Sciatic nerve (tissue), 2 donors: ENCODE results near the gene MAD1L1. TPM values are rescaled to one million over a fixed set of nuclear protein-coding genes. Genes with fewer than 3 reads are reported as not detected.

ENCODE experiments used
- ATAC-seq: fragments of 200-7000 bp; cut with Tn5 transposase; one replicate; pipeline ENCODE4 v1.9.1; 2020; ENCODE audit warnings: mild to moderate bottlenecking, moderate library complexity
- DNase-seq: peaks from one replicate; pipeline ENCODE4 v3.0.0-alpha.2; 2020; ENCODE audit warnings: low spot score
- intact Hi-C: fragments of 100-400 bp; cut with DNase I; formaldehyde crosslinking; loops from one replicate; pipeline ENCODE4 v1.14.2; 2022
- total RNA-seq: library from RNA; stranded (reverse); fragmentation: NEBNext Ultra II Directional; extraction: Animal tissue kit (Norgen Biotek cat#: 25700); gene quantifications from one replicate; pipeline ENCODE4 v1.2.1, GENCODE V29; 2021
- donor health status: DM: no; HTN: no; CAD: no.
- donor health status: DM: no; HTN: no; CAD: no.

The MAD1L1 gene
- total RNA-seq, 1 donor from 2014 or later = 42.1 TPM

DNA sequence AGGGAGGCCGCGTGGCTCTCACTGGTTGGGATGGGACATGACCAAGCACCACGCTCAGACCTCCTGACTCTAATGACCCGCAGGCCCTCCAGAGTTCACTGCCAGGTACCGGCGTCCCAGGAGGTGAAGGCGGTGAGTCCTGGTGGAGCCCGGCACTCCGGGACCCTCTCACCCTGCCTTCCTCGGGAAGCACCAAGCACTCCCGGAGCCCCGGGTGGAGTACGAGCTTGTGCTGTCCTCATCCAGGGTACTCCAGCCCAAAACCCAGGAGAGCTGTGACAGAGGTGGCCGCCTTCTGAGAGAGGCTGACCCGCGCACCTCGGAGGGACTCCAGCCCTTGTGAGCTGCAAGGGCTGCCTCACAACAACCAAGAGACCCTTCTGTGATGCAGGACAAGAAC, 9.4 kb downstream of the MAD1L1 start:
- DNase-seq (no peak), ATAC-seq (no peak)
- intact Hi-C loops = no loop called here

DNA sequence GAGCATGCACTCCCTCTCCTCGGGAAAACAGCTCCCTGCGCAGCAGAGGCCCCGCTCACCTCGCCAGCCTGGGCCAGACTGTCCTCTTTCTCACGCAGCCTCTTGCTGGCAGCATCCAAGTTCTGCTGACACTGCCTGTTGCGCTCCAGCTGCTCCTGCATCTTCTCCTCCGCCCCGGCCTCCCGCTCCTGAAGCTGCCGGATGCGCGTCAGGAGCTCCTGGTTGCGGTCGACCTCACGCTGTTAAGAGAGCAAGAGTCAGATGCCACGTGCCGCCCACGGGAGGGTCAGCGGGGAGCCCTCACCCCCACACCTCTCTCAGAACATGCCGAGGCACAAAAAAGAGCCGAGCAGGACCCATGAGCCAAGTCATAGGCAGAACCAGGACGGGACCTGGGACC, 10.2 kb downstream of the MAD1L1 start:
- DNase-seq (no peak), ATAC-seq (no peak)
- intact Hi-C loops = no loop called here

DNA sequence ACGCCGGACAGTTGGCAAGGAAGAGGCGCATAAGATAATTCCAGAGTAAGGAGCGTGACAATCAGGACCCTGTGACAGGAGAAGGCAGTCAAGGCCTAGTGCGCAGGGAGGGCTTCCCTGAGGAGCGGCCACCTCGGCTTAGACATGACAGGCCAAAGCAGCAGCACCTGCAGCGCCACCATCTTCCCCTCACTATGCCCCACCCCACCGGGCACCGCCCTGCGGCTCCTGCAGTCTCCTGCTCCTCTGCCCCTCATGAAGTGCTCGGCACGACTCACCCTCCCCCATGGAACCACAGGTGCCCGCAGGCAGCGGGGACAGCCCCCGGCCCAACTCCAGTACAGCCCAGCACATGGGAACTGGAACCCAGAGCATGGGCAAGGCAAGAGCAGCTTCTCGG, 11.8 kb downstream of the MAD1L1 start:
- intact Hi-C loops = no loop called here
- ATAC-seq = no peak
- DNase-seq = no peak

DNA sequence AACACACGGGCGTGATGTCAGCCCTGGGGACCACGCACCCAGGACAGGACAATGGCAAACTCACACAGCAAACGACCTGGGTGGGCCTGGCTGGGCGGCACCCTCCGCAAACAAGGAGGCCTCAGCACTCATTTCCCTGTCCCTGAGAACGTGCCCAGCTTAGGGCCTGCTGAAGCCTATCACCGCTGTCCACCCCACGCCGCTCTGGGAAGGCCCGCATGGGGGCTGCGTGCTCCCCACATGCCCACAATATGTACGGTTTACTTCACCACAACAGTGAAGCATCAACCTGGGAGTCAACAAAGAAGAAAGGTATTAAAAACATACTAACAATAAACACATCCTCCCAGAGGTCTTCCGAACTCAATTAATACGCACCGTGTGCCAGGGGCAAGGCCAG, 12.2 kb downstream of the MAD1L1 start:
- DNase-seq (no peak), ATAC-seq (no peak)
- intact Hi-C loops = no loop called here

DNA sequence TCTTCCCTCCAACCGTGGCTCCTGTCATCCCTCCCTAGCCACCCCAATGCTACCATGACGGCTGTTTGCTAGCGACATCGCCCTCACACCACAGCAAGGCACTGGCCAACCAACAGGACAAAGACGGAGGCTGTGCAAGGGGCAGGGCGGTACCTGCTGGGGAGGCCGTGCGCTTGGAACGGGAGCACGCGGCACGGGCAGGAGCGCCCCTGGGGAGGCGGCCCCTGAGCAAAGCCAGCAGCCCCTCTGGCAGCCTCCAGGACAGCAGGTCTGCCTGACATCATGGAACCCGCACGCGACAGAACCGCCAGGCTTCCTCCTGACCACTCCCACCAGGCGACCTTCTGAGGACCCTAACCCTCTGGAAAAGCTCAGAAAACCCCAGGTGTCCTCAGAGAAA, 12.7 kb downstream of the MAD1L1 start:
- intact Hi-C loops = no loop called here
- ATAC-seq (no peak), DNase-seq (no peak)

DNA sequence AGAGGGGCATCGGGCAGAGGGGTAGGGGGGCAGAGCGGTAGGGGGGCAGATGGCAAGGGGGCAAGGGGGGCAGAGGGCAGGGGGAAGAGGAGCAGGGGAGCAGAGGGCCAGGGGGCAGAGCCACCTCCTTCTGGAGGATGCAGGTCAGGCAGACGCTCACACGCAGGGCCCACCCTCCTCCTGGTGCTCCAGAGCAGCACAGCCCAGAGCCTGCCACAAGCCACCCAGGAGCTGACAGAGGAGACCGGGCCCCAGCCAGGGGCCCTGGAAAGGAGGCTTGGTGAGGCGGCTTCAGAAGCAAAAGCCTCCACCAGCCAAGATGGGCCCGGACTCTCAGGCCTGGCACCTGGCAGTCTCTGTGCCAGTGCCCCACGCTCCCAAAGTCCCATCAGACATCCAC, 13.1 kb downstream of the MAD1L1 start:
- intact Hi-C loops = no loop called here
- DNase-seq = no peak
- no peak for ATAC-seq

DNA sequence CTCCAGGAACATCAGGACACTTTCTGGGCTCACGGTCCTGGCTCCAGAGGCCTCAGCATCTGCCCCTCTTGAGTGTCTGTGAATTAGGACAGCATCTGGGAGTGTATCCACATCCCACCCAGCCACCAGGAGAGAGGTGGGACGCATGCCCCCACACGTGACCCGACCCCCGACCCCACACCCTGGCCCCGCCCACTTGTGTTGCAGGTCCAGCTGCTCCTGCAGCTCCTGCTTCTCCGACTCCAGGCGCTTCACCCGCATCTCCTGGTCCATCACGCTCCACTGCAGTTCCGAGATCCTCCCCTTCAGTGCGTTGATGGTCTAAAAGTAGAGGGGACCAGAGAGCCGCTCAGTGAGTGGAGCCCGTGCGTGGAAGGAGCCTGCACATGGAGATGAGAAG, 13.6 kb downstream of the MAD1L1 start:
- intact Hi-C loops = no loop called here
- no peak for ATAC-seq
- DNase-seq = no peak

DNA sequence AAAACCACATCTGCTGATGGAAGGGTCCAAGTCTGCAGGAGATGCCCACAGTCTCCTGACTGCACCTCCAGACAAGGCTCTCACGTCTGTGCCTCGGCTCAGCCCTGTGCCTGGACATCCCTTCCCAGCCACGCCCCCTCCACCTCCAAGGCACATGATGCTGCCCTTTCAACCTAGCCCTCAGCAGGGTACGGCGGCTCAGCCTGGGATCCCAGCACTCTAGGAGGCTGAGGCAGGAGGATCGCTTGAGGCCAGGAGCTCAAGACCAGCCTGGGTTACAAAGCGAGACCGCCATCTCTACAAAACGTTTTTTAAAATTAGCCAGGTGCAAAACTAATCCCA, 14.3 kb downstream of the MAD1L1 start:
- intact Hi-C loops = no loop called here
- ATAC-seq = no peak
- no peak for DNase-seq

DNA sequence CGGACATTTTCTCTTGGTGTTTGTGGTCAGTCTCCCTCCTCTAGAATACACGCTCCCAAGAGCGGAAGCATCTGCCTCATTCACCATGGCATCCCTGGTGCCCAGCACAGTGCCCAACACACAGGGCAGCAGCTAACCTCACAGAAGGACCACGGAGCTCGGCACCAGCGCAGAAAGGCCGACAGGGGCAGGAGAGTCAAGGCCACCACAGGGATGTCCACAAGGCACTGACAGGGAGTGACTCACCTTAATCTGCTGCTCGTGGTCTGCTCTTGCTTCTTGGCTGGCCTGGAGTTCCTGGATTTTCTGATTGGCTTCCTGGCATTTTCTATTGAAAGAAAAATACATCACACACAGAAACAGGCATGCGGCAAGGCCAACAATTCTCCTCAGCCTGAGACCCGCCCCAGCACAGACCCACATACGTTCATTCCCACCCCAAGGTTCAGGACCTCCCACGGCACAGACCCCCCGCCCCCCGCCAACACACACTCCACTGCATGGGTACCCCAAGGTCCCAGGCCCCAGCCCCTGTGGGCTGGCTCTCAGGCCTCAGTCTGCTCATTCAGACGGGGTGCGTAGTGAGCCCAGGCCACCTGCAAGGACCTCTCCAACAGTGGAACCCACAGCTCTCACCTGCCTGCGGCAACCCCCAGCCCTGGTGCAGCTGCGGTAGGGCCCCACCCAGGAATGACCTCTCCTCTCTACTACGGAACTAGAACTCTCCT, 14.9 kb downstream of the MAD1L1 start:
- no peak for DNase-seq
- intact Hi-C loops = no loop called here
- no peak for ATAC-seq

DNA sequence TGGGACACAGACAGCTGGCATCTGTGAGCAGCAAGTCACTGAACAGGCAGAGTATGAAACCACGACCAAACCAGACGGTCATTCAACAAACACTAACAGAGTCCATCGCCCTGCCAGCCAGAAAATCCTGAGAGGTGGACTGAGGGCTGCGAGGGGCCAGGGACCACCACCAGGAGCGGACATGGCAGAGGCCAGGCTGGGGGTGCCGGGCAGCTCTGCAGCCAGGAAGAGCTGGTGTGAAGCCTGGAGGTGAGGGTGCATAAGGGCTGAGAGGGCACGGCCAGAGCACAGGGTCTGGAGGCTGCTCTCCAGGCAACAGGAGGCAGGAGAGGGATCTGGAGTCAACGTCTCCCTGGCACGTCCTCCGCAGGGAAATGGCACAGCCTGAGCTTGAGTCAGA, 15.5 kb downstream of the MAD1L1 start:
- ATAC-seq (no peak), DNase-seq (no peak)
- intact Hi-C loops = no loop called here

DNA sequence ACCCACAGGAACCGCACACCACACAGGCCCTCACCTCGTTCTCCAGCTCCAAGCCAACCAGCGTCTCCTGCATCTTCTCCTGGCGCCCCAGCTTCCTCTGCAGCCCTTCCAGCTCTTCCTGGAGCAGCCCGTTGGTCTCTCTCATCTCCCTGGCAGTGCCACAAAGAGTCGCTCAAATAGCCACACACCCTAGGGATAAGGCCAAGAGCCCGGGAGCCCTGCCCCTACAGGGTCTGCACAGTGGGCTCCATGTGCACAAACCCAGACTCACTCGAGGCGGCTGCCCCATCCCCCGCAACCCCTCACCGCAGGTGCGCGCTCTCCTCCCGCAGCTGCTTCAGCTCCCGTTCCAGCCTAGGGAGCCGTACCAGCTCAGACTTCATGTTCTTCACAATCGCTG, 16.9 kb downstream of the MAD1L1 start:
- DNase-seq (no peak), ATAC-seq (no peak)
- intact Hi-C loops = no loop called here

DNA sequence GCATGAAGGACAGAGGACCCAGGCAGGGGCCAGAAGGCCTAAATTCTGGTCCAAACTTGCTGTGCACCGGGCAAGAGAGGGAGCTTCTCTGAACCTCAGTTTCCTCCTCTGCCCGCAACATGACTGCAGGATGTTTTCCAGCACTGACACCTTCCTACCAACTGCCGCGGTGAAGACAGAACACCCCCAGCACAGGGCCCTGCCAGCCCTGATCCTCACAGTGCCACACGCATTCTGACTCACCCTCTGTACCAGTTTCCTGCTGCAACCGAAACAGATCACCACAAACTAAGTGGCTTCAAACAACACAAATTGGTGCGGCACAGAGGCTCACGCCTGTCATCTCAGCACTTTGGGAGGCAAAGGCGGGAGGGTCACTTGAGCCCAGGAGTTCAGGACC, 18.1 kb downstream of the MAD1L1 start:
- intact Hi-C loops = loop anchor here (5.0 kb wide), 1 partner anchor 632 kb away; no protein-coding TSS in a partner anchor
- DNase-seq (no peak), ATAC-seq (no peak)

DNA sequence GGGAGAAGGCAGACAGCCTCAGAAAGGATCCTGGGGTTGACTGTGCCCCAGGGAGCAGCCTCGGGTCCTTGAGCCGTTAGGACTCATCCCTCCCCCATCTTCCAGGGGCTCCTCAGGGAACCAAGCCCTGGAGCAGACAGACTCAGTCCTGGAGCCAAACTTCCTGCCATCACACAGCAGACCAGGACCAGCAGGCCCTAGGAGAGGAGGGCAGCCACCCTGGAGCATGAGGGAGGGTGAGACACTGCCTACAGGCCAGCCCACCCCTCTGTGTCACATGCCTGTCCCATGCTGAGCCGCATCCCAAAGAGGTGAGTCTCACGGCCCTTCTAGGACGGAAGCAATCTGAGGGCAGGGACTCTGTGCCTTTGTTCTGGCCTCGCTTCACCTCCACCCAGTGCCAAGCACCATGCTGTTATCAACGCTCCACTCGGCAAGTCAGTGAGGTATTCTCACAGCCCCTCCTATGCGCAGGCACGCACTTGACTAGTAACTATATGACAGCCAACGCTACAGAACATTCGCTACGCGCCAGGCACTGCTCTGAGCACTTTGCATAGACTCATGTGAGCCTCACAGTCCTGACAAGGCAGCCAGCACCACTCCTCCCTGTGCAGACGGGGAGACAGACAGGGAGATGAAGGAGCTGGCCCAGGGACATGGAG, 19.1 kb downstream of the MAD1L1 start:
- no peak for DNase-seq
- intact Hi-C loops = loop anchor here (5.0 kb wide), 1 partner anchor 631 kb away; no protein-coding TSS in a partner anchor
- ATAC-seq = no peak

DNA sequence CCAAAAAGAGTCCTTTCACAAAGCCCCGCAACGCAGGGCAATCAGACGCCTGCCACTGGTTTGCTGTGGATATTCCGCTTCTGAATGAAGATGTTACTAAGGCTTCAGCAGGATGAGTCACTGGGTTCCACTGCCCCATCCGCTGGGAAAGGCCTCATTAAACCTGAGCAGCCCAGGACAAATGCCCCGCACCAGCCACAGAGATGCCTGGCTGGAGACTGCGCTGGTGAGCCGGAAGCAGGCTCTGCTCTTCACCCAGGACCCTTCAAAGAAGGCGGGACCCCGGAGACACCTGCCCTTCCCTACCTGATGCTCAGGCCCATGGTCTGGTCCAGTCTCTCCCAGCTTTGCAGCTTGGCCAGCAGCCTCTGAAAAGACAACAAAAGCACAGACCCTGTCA, 19.8 kb downstream of the MAD1L1 start:
- DNase-seq = no peak
- intact Hi-C loops = loop anchor here (5.0 kb wide), 1 partner anchor 631 kb away; no protein-coding TSS in a partner anchor
- no peak for ATAC-seq

DNA sequence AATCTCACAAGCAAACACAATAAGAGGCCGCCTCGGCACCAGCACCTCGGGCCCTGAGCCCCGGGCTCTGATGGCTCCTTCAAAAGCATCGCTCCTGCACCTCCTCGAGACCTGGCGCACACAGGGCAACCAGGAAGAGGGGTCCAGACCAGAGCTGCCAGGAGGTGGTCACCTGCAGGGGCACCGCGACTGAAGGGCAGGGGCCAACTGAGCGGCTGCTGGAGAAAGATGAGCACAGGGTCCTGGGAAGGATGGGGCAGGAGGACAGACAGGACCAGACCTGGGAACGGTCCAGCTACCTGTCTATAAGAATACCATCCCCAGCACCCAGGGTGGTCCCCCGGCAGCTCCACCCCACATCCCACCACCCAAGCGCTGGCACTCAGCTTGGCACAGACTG, 20.8 kb downstream of the MAD1L1 start:
- no peak for DNase-seq
- no peak for ATAC-seq
- intact Hi-C loops = loop anchor here (5.0 kb wide), 1 partner anchor 630 kb away; no protein-coding TSS in a partner anchor

DNA sequence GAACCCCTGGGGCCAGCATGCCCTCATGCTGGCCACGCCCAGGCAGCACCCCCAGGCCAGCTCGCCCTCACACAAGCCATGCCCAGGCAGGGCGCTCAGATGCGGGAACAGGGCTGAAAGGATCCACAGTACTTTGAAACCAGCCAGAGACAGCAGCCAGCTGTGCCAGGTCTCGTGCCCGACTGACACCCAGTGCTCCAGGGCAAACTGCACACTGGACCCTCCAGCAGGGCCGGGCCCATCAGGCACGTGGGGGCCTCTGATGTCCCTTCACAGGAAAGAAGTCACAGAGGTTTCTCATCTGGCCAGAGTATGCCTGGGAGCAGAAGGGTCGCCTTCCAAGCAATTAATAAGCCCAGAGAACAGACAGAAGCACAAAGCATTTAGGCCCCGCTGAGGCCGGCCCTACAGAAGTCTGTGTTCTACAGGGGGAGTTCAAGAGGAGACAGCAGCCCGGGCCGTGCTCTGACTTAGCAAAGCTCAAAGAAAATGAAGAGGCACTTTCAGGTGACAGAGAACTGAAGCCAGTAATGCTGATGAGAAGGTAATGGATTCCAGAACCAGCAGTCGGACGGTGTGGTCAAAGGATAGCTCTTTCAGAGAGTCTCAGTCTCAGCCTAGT, 21.4 kb downstream of the MAD1L1 start:
- no peak for DNase-seq
- intact Hi-C loops = loop anchor here (5.0 kb wide), 1 partner anchor 629 kb away; no protein-coding TSS in a partner anchor

DNA sequence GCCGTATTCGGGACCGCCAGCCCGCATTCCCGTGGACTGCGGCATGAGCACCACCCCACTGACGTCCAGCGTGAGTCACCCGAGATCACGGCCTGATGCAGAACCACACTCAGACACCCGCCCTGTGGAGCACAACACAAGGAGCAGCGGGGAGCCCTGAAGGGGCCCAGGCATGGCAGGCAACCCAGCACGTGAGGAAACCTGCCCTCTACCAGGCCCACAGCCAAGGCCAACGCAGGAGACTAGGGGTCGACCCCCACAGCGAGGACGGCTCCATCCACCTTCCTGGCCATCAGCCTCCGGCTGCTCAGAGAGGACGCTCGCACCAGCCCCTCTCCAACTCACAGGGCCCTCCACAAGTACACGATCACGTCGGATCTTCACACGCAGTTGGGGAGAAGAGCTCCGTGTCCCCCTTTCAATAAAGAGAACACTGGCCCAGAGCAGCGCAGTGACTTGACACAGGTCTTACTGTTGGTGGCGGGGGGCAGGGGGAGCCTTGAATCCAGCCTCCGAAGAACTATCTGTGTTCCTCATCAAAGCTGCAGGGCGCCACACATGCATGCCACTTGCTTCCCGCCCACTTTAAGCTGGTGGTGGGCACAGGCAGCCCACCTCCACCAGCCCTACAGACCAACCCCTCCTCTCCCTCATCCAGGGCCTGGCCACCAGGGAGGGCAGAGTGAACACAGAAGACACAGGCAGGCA, 22.0 kb downstream of the MAD1L1 start:
- intact Hi-C loops = loop anchor here (5.0 kb wide), 1 partner anchor 628 kb away; no protein-coding TSS in a partner anchor
- ATAC-seq (no peak), DNase-seq (no peak)

More for the DNA sequence above, 21.4 kb downstream of the MAD1L1 start:
- ATAC-seq = no peak

DNA sequence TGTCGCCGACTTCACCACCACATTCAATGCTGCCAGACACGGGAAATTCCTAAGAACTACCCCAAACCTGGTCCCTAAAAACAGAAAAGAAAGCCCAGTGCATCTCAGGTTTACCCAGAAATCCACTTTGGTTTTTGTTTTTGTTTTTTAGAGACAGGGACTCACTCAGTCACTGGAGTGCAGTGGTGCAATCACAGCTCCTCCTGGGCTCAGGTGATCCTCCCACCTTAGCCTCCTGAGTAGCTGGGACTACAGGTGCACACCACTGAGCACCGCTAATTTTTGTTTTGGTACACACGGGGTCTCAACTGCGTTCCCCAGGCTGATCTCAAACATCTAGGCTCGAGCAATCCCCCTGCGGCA, 22.8 kb downstream of the MAD1L1 start:
- intact Hi-C loops = loop anchor here (5.0 kb wide), 1 partner anchor 628 kb away; no protein-coding TSS in a partner anchor
- DNase-seq (no peak), ATAC-seq (no peak)

DNA sequence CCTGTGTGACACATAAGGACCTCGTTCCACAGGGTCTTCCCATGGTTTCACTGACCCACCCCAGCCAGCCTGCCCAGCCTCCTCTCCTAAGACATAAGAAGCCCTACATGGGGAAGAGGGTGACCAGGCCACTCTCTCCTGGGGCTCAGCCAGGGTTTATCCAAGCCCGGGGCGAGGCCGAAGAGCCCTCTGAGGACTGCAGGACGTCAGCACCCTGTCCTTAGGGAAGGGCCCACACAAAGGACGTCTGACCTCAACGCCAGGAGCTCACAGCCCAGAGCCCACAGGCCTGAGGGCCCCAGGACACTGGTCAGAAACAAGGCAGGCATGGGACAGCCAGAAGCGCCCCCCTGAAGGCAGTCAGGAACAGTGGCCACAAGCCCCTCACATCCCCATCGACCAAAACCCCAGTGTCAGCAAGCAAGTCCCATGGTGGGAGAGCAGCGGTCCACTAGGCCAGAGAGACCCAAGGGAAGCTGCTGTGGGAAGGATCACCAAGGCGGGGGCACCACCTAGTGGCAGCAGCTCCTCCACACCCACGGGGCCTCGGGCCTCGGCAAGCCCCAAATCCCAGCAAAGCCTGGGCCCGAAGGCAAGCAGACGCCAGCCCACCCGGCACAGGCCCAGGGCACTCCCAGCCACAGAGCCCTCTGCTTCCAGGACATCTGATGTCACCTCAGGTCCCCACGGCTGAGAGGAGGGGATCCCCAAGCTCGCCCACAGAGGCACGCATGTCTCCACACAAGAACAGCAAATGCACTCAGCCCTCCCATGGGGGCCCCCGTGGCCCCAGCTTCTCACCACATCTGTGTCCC, 23.4 kb downstream of the MAD1L1 start:
- intact Hi-C loops = no loop called here
- ATAC-seq (peak; percentile 91), DNase-seq (peak; percentile 88)
